ENCODE data around the gene ZNF385C.

The ZNF385C gene

DNA sequence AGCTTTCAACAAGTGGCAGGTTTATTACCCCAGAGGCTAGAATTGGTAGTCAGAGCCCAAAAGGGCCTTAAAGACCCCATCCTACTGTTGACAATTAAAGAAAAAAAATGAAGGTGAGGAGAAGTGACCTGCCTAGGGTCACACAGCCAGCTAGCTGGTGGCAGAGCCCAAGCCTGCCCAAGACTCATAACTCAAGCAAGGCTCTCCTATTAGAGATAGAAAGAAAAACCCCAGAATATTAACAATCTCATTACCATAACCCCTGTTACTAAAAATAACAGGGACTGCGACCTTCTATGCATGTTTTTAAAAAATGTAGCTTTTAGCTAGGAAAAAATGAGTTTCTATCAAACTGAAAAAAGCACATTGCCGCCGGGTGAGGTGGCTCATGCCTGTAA lies 38.4 kb upstream of the ZNF385C start:
- peak overlapping the region; percentile 93 for H3K27ac ChIP-seq
- TF ChIP-seq, protein P1, sequence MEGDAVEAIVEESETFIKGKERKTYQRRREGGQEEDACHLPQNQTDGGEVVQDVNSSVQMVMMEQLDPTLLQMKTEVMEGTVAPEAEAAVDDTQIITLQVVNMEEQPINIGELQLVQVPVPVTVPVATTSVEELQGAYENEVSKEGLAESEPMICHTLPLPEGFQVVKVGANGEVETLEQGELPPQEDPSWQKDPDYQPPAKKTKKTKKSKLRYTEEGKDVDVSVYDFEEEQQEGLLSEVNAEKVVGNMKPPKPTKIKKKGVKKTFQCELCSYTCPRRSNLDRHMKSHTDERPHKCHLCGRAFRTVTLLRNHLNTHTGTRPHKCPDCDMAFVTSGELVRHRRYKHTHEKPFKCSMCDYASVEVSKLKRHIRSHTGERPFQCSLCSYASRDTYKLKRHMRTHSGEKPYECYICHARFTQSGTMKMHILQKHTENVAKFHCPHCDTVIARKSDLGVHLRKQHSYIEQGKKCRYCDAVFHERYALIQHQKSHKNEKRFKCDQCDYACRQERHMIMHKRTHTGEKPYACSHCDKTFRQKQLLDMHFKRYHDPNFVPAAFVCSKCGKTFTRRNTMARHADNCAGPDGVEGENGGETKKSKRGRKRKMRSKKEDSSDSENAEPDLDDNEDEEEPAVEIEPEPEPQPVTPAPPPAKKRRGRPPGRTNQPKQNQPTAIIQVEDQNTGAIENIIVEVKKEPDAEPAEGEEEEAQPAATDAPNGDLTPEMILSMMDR (conservative IDR thresholded peaks at IDR 0.05), result no peak
- no peak for TF ChIP-seq ZFX (IDR thresholded peaks at IDR 0.05)

DNA sequence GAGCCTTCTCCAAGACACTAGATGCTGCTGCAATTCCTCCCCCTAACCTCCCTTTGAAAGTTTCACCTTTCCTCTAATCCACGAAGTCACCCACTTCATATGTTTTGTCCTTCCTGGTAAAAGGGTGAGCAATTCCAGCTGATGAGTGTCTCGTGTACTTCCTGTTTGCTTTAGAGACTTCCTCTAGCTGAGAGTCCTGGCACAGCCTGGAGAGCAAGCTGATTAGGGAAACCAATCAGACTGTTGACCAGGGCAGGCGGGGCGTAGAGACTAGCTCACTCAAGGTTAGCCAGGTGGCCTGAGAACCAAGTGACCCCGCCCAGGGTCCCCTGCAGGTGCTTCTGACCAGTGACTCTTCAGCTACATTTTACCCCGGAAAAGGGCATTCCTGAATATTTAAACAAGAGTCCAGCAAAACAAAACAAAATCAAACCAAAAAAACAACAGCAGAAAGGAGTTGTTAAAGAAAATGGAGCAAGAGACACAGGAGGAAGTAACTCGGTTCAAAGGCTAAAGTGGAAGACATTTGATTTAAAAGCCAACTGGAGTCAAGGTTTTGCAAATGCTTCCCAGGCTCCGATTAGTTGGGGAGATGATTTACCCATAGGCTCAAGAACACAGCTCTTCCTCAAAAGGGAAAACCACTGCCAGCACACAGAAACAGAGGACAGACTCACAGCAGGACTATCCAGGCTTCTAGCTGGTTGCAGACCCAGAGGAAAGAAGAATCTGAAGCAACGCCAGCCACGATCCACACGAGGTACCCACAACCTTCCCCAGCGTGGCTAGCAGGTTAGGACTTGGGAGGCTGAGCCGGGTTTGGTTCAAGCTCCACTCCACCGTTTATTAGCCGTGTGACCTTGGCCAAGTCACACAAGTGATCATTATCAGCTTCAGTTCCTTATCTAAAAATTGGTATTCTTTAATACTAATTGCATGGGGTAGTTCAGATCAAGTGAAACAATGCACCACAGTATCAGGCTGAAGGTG lies 37.7 kb upstream of the ZNF385C start:
- peak overlapping the region; percentile 93 for H3K27ac ChIP-seq
- TF ChIP-seq, protein P1 (conservative IDR thresholded peaks at IDR 0.05), result no peak
- no peak for TF ChIP-seq ZFX (IDR thresholded peaks at IDR 0.05)

DNA sequence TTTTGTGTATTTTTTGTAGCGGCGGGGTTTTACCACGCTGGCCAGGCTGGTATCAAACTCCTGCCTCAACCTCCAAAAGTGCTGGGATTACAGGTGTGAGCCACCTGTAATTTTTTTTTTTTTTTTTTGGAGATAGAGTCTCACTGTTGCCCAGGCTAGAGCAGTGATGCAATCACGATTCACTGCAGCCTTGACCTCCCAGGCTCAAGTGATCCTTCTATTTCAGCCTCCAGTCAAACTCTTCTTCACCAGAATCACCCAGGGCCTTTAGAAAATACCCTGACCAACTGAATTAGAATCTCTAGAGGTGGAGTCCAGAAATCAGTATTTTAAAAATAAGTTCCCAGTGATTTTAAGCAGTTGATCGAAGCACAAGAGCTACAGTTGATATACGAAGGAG lies 36.9 kb upstream of the ZNF385C start:
- TF ChIP-seq, protein P1 (conservative IDR thresholded peaks at IDR 0.05), result no peak
- TF ChIP-seq ZFX (IDR thresholded peaks at IDR 0.05), result no peak
- H3K27ac ChIP-seq, result peak overlapping the region; percentile 93

DNA sequence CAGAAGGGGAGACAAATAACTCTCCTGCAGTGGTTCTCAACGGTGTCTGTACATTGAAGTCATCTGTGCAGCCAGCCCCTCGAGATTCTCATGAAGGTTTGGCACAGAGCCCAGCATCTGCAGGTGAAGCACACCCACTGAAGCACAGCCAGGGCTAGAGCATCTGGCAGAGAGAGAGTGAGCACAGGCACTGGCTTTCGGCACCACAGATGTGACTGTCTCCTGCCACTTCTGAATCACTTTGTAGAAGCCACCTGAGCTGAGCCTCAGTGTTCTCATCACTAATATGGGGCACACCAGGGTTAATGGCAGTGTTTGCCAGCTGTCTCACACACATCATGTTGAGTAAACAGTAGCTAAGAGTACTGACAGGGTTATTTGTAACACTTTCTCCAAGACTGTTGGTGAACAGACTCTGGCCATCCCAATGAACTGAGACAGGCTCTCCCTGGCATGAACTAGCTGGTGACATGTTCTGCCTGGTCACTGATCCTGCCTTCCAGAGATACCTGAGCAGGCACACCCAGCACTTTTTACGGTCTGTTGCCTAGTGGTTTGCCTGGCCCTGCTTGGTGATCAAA lies 35.3 kb upstream of the ZNF385C start:
- H3K27ac ChIP-seq, result peak overlapping the region; percentile 93
- TF ChIP-seq ZFX (IDR thresholded peaks at IDR 0.05), result no peak

DNA sequence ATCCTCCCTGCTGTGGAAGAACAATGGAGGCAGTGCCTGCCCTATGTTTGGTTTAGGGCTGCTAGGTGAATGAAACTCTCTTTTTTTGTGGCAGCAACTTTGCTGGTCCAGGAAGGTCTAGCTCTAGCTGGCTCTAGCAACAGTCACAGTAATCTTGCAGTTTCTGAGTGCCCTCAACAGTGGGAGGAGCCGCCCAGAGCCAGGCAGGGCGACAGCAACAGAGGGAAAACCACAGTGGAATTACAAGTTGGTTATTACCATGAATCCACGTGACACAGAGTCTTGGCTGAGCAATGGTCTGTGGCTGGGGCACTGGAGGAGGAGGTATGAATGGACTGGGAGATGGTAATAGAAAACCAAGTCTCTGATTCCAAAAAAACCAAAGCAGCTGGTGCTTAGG lies 34.7 kb upstream of the ZNF385C start:
- TF ChIP-seq, protein P1 (conservative IDR thresholded peaks at IDR 0.05), result no peak
- TF ChIP-seq ZFX (IDR thresholded peaks at IDR 0.05), result no peak
- no peak overlapping the region for H3K27ac ChIP-seq

DNA sequence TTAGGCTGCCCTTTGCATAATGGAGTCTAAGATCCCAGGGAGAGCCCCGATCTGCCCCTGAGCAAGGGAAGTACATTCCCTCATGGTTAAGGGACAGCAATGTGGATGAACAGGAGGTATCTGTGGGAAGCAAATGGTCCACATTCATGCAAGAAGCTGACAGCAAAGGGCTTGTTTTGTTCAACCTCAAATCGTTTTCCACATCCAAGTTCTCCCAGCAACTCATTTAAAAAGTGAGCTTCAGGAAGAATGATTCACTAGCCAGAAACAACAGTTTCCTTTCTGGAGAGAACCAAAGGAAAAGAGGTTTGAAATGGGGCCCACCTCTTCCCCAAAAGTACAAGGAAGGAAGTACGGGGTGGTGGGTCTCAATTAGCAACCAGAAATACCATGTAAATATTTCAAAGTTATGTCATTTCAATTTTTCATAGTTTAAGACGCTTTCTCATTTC lies 33.7 kb upstream of the ZNF385C start:
- no peak overlapping the region for H3K27ac ChIP-seq
- TF ChIP-seq, protein P1 (conservative IDR thresholded peaks at IDR 0.05), result no peak
- TF ChIP-seq ZFX (IDR thresholded peaks at IDR 0.05), result no peak

DNA sequence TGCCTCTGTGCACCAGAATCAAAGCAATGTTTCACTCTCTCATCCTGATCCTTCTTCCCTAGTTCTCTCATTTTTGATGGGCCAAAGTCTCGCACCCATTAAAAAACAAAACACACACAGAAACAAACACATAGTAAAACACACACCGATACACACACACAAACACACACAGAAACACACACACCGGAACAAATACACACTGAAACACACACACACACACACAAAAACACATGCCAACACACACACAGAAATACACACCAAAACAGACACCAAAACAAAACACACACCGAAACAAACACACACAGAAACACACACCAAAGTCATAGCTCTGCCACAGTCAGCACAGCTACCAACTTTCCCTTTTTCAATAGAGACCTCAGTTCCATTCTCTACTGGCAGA lies 33.0 kb upstream of the ZNF385C start:
- no peak for TF ChIP-seq ZFX (IDR thresholded peaks at IDR 0.05)
- TF ChIP-seq, protein P1 (conservative IDR thresholded peaks at IDR 0.05), result no peak
- H3K27ac ChIP-seq, result no peak overlapping the region
